ENCODE results near the gene LRRC51.
A peak's percentile ranks its signal among the peaks of the same experiment; 100 is the strongest.

LRRC51 gene

DNA sequence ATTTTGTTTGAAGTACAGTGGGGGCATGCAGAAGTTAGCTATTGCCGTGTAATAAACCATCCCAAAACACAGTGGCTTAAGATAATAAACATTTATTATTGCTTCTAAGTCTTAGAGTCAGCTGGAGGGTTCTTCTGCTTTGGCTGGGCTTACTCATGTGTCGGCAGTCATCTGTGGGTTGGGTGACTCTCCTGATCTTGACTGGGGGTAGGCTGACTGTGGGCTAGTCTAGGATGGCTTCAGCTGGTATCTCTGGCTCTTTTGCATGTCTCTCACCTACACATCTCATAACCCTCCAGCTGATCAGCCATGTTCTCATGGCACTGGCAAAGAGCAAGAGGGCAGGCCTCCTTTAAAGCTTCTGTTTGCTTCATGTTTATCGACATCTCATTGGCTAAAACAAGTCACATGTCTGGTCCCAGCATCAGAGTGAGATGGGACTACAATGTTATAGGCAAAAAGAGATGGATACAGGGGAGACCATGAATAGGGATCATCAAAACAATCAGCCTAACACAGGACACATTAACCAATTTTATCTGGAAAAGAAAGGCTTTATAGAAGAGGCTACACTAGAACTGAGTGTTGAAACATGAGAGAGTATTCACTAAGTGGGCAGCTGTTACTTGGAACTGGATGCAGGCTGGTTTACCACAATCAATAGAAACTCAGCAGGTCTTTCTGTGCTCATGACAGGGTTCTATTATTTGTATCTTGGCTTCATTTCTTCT, 5.1 kb downstream of the LRRC51 start:
- no peaks in the 10 kb centered on the region for H3K9me3 ChIP-seq (ENCODE audit: control insufficient read depth, low read length)
- H3K4me3 ChIP-seq (ENCODE audit: extremely low read depth, insufficient read depth, low read length, poor library complexity, severe bottlenecking): no peak overlapping the region
- no peak overlapping the region for H3K27ac ChIP-seq (ENCODE audit: low read depth, low read length, severe bottlenecking)
- H3K36me3 ChIP-seq (ENCODE audit: control insufficient read depth, insufficient read depth, low read length): peaks cover 25% of the 10 kb centered on the region
- WGBS, 2 experiments (ENCODE audit: insufficient coverage in 2 of 2): 93% methylated on average over 2 of the region's 3 CpGs; no CpG with 5 or more reads in 1 of the 2 experiments
- peaks cover 11% of the 10 kb centered on the region for H3K4me1 ChIP-seq (ENCODE audit: control insufficient read depth, insufficient read depth, low read length, poor library complexity, severe bottlenecking)

DNA sequence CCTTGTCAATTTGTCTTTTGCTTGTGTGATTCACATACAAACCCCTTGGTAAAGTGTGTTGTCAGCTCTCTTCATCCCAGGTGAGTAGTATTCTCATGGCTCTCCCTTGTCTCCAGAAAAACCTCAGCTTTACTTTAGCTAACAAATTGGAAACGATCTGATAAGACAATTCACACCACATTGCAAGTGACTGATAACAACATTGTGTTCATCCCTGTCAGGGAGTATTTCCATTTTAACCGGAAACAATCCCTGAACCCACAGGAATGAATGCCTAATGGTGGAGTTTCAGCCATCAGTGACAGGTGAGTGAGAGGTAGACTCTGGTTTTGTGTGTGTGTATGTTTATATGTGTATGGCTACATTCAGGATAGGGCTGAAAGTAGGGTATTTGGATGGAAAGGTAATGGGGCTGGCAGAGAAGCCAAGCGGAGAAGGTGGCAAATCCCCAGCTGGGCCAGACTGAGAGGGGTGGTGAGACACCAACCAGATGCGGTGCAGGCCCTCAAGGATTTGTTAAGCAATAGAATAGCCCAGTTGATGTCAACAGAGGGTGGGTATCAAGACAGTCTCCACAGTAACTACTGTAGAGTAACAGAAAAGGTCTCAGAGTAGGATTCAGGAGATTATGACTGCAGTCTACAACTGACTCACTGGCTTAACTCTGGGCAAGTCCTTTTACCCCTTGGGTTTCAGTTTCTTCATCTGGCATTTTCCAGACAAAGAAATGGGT, 7.6 kb downstream of the LRRC51 start:
- H3K36me3 ChIP-seq (ENCODE audit: control insufficient read depth, insufficient read depth, low read length): peaks cover 27% of the 10 kb centered on the region
- H3K27ac ChIP-seq (ENCODE audit: low read depth, low read length, severe bottlenecking): no peak overlapping the region
- H3K4me1 ChIP-seq (ENCODE audit: control insufficient read depth, insufficient read depth, low read length, poor library complexity, severe bottlenecking): peaks cover 11% of the 10 kb centered on the region
- no peaks in the 10 kb centered on the region for H3K9me3 ChIP-seq (ENCODE audit: control insufficient read depth, low read length)
- WGBS, 2 experiments (ENCODE audit: insufficient coverage in 2 of 2): 93 to 100% methylated on average over 2 to 4 of the region's 4 CpGs
- no peak overlapping the region for H3K4me3 ChIP-seq (ENCODE audit: extremely low read depth, insufficient read depth, low read length, poor library complexity, severe bottlenecking)

DNA sequence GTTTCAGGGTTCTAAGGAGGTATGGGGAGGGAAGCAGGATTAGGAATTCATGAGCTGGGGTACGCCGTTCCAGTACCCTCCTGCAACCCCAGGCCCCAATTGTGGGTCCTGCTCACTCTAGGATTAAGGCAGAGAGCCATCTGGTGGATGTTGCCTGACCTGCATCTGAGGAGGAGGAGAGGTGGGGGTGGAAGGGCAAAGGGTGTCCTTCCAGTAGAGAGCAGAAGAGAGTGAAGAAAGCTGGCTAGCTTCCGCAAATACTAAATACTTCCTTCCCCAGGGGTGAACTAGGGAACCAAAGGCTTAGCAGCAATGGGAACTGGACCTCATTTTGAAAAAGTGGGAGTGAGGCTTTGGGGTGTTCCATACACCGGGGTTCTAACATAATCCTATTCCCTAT, 10.6 kb downstream of the LRRC51 start:
- 67% methylated on average over 1 of the region's 4 CpGs; no CpG with 5 or more reads in 1 of the 2 experiments for WGBS, 2 experiments (ENCODE audit: insufficient coverage in 2 of 2)
- peak overlapping the region; percentile 11 for H3K27ac ChIP-seq (ENCODE audit: low read depth, low read length, severe bottlenecking)

DNA sequence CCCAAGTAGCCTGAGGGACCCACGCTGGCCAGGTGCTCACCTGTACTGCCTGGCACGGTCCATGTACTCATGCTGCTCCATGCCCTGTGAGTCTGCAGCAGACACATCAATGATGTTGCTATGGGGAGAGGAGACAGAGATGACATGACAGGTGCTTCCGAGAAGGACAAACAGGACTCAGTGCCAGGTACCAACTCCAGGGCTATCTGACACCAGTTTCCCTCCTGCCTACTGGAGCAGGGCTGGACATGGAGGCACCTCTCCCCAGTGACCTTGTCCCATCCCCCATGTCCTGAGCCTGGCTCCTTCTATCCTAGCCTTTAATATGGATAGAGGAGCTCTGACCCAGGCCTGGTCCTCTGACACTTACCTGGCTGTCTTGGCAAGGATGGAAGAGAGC, 18.1 kb downstream of the LRRC51 start:
- Histone ChIP-seq H3K4me1 (ENCODE audit: control insufficient read depth, insufficient read depth, low read length, poor library complexity, severe bottlenecking) (peaks cover 9% of the 10 kb centered on the region), H3K27ac (ENCODE audit: low read depth, low read length, severe bottlenecking) (no peak overlapping the region), H3K9me3 (ENCODE audit: control insufficient read depth, low read length) (no peaks in the 10 kb centered on the region), H3K36me3 (ENCODE audit: control insufficient read depth, insufficient read depth, low read length) (peaks cover 76% of the 10 kb centered on the region), H3K4me3 (ENCODE audit: extremely low read depth, insufficient read depth, low read length, poor library complexity, severe bottlenecking) (no peak overlapping the region)
- 94 to 100% methylated on average over 3 of the region's 3 CpGs for WGBS, 2 experiments (ENCODE audit: insufficient coverage in 2 of 2)

More for the DNA sequence above, 10.6 kb downstream of the LRRC51 start:
- Histone ChIP-seq H3K36me3 (ENCODE audit: control insufficient read depth, insufficient read depth, low read length) (peaks cover 52% of the 10 kb centered on the region), H3K4me3 (ENCODE audit: extremely low read depth, insufficient read depth, low read length, poor library complexity, severe bottlenecking) (no peak overlapping the region), H3K9me3 (ENCODE audit: control insufficient read depth, low read length) (no peaks in the 10 kb centered on the region), H3K4me1 (ENCODE audit: control insufficient read depth, insufficient read depth, low read length, poor library complexity, severe bottlenecking) (peaks cover 11% of the 10 kb centered on the region)

DNA sequence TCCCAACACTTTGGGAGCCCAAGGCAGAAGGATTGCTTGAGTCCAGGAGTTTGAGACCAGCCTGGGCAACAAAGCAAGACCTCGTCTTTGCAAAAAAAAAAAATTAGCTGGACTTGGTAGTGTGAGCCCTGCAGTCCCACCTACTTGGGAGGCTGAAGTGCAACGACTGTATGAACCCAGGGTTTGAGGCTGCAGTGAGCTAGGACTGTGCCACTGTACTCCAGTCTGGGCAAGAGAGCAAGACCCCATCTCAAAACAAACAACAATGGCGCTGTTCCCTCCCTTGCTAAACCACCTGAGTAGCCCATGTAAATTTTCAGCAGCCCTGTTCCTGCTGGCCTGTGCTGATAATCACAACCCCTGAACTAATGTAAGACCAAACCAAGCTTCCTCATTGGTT, 19.4 kb downstream of the LRRC51 start:
- 97 to 100% methylated on average over 3 of the region's 3 CpGs for WGBS, 2 experiments (ENCODE audit: insufficient coverage in 2 of 2)
- Histone ChIP-seq H3K4me3 (ENCODE audit: extremely low read depth, insufficient read depth, low read length, poor library complexity, severe bottlenecking) (no peak overlapping the region), H3K4me1 (ENCODE audit: control insufficient read depth, insufficient read depth, low read length, poor library complexity, severe bottlenecking) (peaks cover 9% of the 10 kb centered on the region), H3K27ac (ENCODE audit: low read depth, low read length, severe bottlenecking) (no peak overlapping the region), H3K9me3 (ENCODE audit: control insufficient read depth, low read length) (no peaks in the 10 kb centered on the region), H3K36me3 (ENCODE audit: control insufficient read depth, insufficient read depth, low read length) (peaks cover 66% of the 10 kb centered on the region)

DNA sequence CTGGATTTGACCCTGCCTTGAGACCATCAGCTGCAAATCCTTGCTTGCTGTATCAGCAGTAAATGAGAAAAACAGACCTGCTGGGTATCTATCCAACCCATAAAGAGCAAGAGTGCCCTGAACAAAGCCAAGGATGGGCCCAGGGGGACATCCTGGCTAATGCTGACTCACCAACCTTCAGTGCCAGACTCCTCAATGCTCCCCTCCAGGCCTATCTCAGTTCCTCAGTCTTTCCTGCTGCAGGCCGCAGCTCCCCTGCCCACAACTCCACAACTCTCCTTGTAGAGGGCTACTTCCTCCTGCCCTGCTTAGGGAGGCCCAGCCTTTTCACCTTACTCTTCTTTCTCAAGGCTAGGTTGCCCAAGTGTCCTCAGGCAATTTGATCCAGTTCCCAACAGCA, 19.8 kb downstream of the LRRC51 start:
- Histone ChIP-seq H3K9me3 (ENCODE audit: control insufficient read depth, low read length) (no peaks in the 10 kb centered on the region), H3K36me3 (ENCODE audit: control insufficient read depth, insufficient read depth, low read length) (peaks cover 61% of the 10 kb centered on the region), H3K4me1 (ENCODE audit: control insufficient read depth, insufficient read depth, low read length, poor library complexity, severe bottlenecking) (peaks cover 9% of the 10 kb centered on the region), H3K27ac (ENCODE audit: low read depth, low read length, severe bottlenecking) (no peak overlapping the region), H3K4me3 (ENCODE audit: extremely low read depth, insufficient read depth, low read length, poor library complexity, severe bottlenecking) (no peak overlapping the region)
- 83 to 92% methylated on average over 1 of the region's 1 CpG for WGBS, 2 experiments (ENCODE audit: insufficient coverage in 2 of 2)

DNA sequence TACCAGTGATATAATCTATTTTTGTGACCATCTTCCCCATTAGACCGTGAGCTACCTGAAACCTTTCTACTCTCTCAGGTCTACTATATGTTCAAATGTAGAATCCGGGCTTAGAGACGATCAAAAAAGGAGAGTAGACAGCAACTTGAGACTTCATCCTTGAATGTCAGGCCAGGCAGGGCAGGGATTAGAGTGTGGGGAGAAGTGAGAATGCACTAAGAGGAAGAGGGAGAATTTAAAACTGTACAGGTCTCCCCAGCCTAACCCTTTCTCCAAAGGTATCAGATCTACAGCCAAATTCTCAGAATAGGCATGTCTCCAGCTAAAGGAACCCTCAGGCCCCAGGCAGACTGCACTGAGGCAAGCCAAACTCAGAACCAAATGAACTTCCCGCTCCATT, 21.5 kb downstream of the LRRC51 start:
- peaks cover 48% of the 10 kb centered on the region for H3K36me3 ChIP-seq (ENCODE audit: control insufficient read depth, insufficient read depth, low read length)
- H3K27ac ChIP-seq (ENCODE audit: low read depth, low read length, severe bottlenecking): peak overlapping the region; percentile 93
- H3K4me3 ChIP-seq (ENCODE audit: extremely low read depth, insufficient read depth, low read length, poor library complexity, severe bottlenecking): peak overlapping the region; percentile 92
- no peaks in the 10 kb centered on the region for H3K9me3 ChIP-seq (ENCODE audit: control insufficient read depth, low read length)
- peaks cover 9% of the 10 kb centered on the region for H3K4me1 ChIP-seq (ENCODE audit: control insufficient read depth, insufficient read depth, low read length, poor library complexity, severe bottlenecking)
- WGBS, 2 experiments (ENCODE audit: insufficient coverage in 2 of 2): 64 to 70% methylated on average over 3 of the region's 4 CpGs

DNA sequence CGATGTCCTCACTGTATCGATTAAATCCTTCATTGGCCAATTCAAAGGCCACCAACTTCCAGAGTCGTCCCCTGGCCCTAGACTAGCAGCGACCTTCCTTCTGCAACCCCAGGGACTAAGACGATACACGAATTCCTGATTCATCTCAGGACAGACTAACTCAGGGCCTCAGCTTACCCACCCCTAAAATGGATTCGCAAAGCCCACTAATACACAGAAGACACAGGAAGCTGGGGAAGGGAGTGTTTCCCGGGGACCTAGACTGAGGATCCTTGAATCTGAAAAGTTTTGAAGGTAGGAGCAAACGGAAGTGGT, 21.9 kb downstream of the LRRC51 start:
- H3K27ac ChIP-seq (ENCODE audit: low read depth, low read length, severe bottlenecking): peak overlapping the region; percentile 93
- WGBS, 2 experiments (ENCODE audit: insufficient coverage in 2 of 2): 3 to 7% methylated on average over 3 to 6 of the region's 9 CpGs
- peaks cover 9% of the 10 kb centered on the region for H3K4me1 ChIP-seq (ENCODE audit: control insufficient read depth, insufficient read depth, low read length, poor library complexity, severe bottlenecking)
- peaks cover 44% of the 10 kb centered on the region for H3K36me3 ChIP-seq (ENCODE audit: control insufficient read depth, insufficient read depth, low read length)
- H3K9me3 ChIP-seq (ENCODE audit: control insufficient read depth, low read length): no peaks in the 10 kb centered on the region
- H3K4me3 ChIP-seq (ENCODE audit: extremely low read depth, insufficient read depth, low read length, poor library complexity, severe bottlenecking): peak overlapping the region; percentile 92

DNA sequence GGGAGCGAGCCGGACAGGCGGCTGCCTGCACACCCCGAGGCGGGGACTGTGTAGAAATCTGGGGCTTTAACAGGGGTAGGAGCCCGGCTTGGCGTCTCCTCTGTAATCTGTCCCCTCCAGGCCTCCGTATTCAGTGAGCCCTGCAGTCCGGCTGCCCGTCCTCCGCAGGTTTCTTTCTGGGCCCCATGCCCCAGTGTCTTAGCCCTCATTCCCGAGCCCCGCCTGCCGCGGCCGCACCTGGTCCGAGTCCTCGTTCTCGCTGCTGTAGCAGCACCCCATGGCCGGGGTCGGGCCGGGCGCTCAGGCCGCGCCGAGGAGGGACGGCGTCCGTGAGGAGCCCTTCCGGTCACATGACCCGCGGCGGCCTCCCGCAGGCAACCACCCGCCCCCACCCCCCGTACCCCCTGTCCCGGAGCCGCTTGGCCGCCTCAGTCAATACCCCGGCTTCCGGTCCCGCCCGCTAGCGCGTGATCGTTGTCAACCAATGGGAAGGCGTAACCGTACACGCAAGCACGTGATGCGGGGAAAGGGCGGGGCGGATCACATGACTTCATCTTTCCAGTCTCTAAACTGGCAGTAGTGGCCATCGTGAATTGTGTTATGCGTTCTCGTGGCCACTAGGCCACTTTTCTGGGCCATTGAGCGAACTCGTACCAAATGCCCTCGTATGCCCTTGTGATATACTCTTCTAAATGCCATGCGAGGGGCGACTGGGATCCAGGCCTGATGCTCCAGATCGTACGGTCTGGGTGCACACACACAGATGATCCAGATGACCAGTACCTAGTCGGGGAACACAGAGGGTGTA, 22.5 kb downstream of the LRRC51 start, which contains the start of gene LAMTOR1:
Gene LAMTOR1 (minus strand): TSS at position 352 of the 808 bp plus-strand sequence. CDS start 73 bp downstream, at position 279.
- 2 to 7% methylated on average over 44 to 52 of the region's 64 CpGs for WGBS, 2 experiments (ENCODE audit: insufficient coverage in 2 of 2)
- Histone ChIP-seq H3K4me3 (ENCODE audit: extremely low read depth, insufficient read depth, low read length, poor library complexity, severe bottlenecking) (peak within 1 kb of the TSS; percentile 92), H3K27ac (ENCODE audit: low read depth, low read length, severe bottlenecking) (peak within 1 kb of the TSS; percentile 93), H3K36me3 (ENCODE audit: control insufficient read depth, insufficient read depth, low read length) (peaks cover 38% of the 10 kb centered on the region), H3K4me1 (ENCODE audit: control insufficient read depth, insufficient read depth, low read length, poor library complexity, severe bottlenecking) (peaks cover 9% of the 10 kb centered on the region), H3K9me3 (ENCODE audit: control insufficient read depth, low read length) (no peaks in the 10 kb centered on the region)

DNA sequence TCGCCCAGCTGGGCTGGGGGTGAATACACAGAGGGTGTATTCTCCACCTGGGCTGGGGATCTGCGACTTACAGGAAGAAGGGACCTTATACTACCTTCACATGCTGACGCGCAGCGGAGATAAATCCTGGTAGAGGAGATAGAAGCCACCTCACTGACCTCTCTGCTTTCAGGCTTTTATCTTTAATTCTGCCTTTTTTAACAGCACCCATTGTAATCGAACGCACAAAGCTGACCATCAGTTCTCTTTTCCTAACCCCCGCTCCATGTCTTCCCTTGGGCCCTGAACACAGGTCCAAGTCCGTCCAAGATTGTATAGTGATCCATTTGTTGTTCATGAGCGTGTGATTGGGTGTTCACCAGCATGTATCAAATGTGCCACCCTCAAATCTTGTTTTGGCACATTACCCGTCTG, 23.1 kb downstream of the LRRC51 start:
- Histone ChIP-seq H3K36me3 (ENCODE audit: control insufficient read depth, insufficient read depth, low read length) (peaks cover 32% of the 10 kb centered on the region), H3K4me3 (ENCODE audit: extremely low read depth, insufficient read depth, low read length, poor library complexity, severe bottlenecking) (peak overlapping the region; percentile 92), H3K4me1 (ENCODE audit: control insufficient read depth, insufficient read depth, low read length, poor library complexity, severe bottlenecking) (peaks cover 9% of the 10 kb centered on the region), H3K27ac (ENCODE audit: low read depth, low read length, severe bottlenecking) (peak overlapping the region; percentile 81), H3K9me3 (ENCODE audit: control insufficient read depth, low read length) (no peaks in the 10 kb centered on the region)
- 91 to 94% methylated on average over 7 to 8 of the region's 11 CpGs for WGBS, 2 experiments (ENCODE audit: insufficient coverage in 2 of 2)
